ENCODE results near the gene SIL1.

DNA sequence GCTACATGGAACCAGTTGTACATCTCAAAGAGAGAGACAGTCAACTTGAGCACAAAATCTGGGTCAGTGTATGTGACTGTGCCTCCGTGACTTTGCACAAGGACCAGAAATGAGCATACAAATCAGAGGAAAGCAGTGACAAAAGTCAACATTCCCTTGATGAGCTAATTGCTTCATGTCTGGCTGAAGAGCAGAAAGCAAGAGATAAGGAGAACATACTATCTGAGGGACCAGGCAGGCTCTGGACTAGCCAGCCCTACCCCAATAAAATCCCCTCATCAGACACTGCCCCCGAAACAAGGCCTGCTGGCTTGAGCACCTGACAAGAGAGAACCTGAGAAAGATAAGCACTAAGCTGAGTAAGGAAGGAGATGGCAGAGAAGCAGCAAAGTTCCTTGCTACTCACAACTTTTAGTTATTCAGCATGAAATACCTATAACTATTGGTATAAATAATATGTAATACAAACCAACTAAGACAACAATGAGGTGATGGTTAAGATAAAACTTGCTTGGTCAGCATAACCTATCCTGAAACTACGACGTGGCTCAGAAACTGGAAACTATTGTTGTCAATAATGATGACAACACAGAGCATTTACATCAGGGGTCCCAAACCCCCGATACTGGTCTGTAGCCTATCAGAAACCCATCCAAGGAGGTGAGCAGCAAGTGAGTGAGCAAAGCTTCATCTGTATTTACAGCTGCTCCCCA is 9.5 kb downstream of the SIL1 start:
- no peak for TF ChIP-seq EZH2 (IDR thresholded peaks at IDR 0.05; ENCODE audit: borderline replicate concordance, low read depth, low read length, poor library complexity, severe bottlenecking)
- TF ChIP-seq, protein P1, sequence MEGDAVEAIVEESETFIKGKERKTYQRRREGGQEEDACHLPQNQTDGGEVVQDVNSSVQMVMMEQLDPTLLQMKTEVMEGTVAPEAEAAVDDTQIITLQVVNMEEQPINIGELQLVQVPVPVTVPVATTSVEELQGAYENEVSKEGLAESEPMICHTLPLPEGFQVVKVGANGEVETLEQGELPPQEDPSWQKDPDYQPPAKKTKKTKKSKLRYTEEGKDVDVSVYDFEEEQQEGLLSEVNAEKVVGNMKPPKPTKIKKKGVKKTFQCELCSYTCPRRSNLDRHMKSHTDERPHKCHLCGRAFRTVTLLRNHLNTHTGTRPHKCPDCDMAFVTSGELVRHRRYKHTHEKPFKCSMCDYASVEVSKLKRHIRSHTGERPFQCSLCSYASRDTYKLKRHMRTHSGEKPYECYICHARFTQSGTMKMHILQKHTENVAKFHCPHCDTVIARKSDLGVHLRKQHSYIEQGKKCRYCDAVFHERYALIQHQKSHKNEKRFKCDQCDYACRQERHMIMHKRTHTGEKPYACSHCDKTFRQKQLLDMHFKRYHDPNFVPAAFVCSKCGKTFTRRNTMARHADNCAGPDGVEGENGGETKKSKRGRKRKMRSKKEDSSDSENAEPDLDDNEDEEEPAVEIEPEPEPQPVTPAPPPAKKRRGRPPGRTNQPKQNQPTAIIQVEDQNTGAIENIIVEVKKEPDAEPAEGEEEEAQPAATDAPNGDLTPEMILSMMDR (conservative IDR thresholded peaks at IDR 0.05; ENCODE audit: low read depth, low read length) = no peak
